ENCODE measurements around the gene GSC2.

- TF ChIP-seq, protein P1, sequence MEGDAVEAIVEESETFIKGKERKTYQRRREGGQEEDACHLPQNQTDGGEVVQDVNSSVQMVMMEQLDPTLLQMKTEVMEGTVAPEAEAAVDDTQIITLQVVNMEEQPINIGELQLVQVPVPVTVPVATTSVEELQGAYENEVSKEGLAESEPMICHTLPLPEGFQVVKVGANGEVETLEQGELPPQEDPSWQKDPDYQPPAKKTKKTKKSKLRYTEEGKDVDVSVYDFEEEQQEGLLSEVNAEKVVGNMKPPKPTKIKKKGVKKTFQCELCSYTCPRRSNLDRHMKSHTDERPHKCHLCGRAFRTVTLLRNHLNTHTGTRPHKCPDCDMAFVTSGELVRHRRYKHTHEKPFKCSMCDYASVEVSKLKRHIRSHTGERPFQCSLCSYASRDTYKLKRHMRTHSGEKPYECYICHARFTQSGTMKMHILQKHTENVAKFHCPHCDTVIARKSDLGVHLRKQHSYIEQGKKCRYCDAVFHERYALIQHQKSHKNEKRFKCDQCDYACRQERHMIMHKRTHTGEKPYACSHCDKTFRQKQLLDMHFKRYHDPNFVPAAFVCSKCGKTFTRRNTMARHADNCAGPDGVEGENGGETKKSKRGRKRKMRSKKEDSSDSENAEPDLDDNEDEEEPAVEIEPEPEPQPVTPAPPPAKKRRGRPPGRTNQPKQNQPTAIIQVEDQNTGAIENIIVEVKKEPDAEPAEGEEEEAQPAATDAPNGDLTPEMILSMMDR (IDR thresholded peaks at IDR 0.05), result no peak
- TF ChIP-seq POLR2A (IDR thresholded peaks at IDR 0.05), result no peak
Observed at GRCh38 chr22:19149991-19150390, at the start of gene GSC2.

Data from upper lobe of left lung (tissue), 4 donors.